Neural cell (in vitro differentiated cells): Measurements from ENCODE around the gene EHBP1. TPM values are rescaled to one million over a fixed set of nuclear protein-coding genes. Genes with fewer than 3 reads are reported as not detected.

Experiments
- H2AFZ ChIP-seq: fragments of 200-600, 300-800 bp; sonication (generic), shearing (Covaris generic); 2 replicates; pipeline ENCODE4 v1.6.0; 2014; ENCODE audit warnings: low read depth, mild to moderate bottlenecking, antibody characterized with exemption, low read length, moderate library complexity
- H3F3A ChIP-seq: fragments of 200-600 bp; shearing (Covaris generic); 2 replicates; pipeline ENCODE4 v1.6.1; 2016; ENCODE audit warnings: mild to moderate bottlenecking, moderate library complexity, mixed read lengths, antibody characterized with exemption, low read length; ENCODE audit not compliant: insufficient read depth, poor library complexity, severe bottlenecking
- H3K27ac ChIP-seq: fragments of 200-600, 300-800 bp; sonication (generic), shearing (Covaris generic); 2 replicates; pipeline ENCODE4 v1.5.1; 2014; ENCODE audit warnings: mild to moderate bottlenecking, low read length, moderate library complexity
- H3K27me3 ChIP-seq: fragments of 300-800, 200-600 bp; sonication (generic), shearing (Covaris generic); 2 replicates; pipeline ENCODE4 v1.6.0; 2014; ENCODE audit warnings: mild to moderate bottlenecking, low read depth, low read length, moderate library complexity; ENCODE audit not compliant: insufficient read depth
- H3K36me3 ChIP-seq: fragments of 300-800, 200-600 bp; sonication (generic), shearing (Covaris generic); 2 replicates; pipeline ENCODE4 v1.5.1; 2014; ENCODE audit warnings: mild to moderate bottlenecking, antibody characterized with exemption, low read length, moderate library complexity; ENCODE audit not compliant: insufficient read depth
- H3K4me2 ChIP-seq: fragments of 300-800, 200-600 bp; sonication (generic), shearing (Covaris generic); 2 replicates; pipeline ENCODE4 v1.6.0; 2014; ENCODE audit warnings: mild to moderate bottlenecking, low read length
- H3K4me3 ChIP-seq: fragments of 300-800, 200-600 bp; sonication (generic), shearing (Covaris generic); 2 replicates; pipeline ENCODE4 v1.5.1; 2014; ENCODE audit warnings: mild to moderate bottlenecking, low read length, moderate library complexity
- H3K79me2 ChIP-seq: fragments of 200-600 bp; shearing (Covaris generic); replicated peaks from 2 replicates; pipeline ENCODE4 v1.6.0; 2014; ENCODE audit warnings: mild to moderate bottlenecking, low read length, moderate library complexity; ENCODE audit not compliant: insufficient read depth
- H3K9ac ChIP-seq: fragments of 300-800, 200-600 bp; sonication (generic), shearing (Covaris generic); 2 replicates; pipeline ENCODE4 v1.6.1; 2016; ENCODE audit warnings: mild to moderate bottlenecking, low read length, mixed read lengths
- H3K9me2 ChIP-seq: fragments of 200-600 bp; shearing (Covaris generic); 2 replicates; pipeline ENCODE4 v1.6.1; 2016; ENCODE audit warnings: mild to moderate bottlenecking, low read length, mixed read lengths; ENCODE audit not compliant: insufficient read depth
- H3K9me3 ChIP-seq: fragments of 200-600, 300-800 bp; sonication (generic), shearing (Covaris generic); 2 replicates; pipeline ENCODE4 v1.6.1; 2016; ENCODE audit warnings: mild to moderate bottlenecking, mixed run types, low read length, moderate library complexity, mixed read lengths
- H4K20me1 ChIP-seq: fragments of 200-600 bp; shearing (Covaris generic); 2 replicates; pipeline ENCODE4 v1.6.1; 2016; ENCODE audit warnings: mild to moderate bottlenecking, mixed run types; ENCODE audit not compliant: insufficient read depth
- CTCF ChIP-seq: fragments of 450-650 bp; IDR thresholded peaks from 2 replicates; pipeline ENCODE4 v1.5.1; 2014; ENCODE audit warnings: antibody characterized with exemption, mild to moderate bottlenecking, moderate library complexity; ENCODE audit not compliant: poor library complexity, severe bottlenecking
- EP300 ChIP-seq: fragments of 450-650 bp; conservative IDR thresholded peaks from 2 replicates; pipeline ENCODE4 v1.6.1; 2014; ENCODE audit warnings: antibody characterized with exemption, mild to moderate bottlenecking, moderate library complexity; ENCODE audit not compliant: poor library complexity, severe bottlenecking
- EZH2 ChIP-seq: fragments of 200-600, 300-800 bp; shearing (Covaris generic), sonication (generic); IDR thresholded peaks from 2 replicates; pipeline ENCODE4 v1.6.1; 2014; ENCODE audit warnings: antibody characterized with exemption, low read length, borderline replicate concordance, mild to moderate bottlenecking; ENCODE audit not compliant: insufficient read depth, poor library complexity, severe bottlenecking
- MXI1 ChIP-seq: fragments of 450-650 bp; conservative IDR thresholded peaks from 2 replicates; pipeline ENCODE4 v1.6.1; 2014; ENCODE audit warnings: antibody characterized with exemption, mild to moderate bottlenecking; ENCODE audit not compliant: poor library complexity, severe bottlenecking
- POLR2AphosphoS5 ChIP-seq: IDR thresholded peaks from 2 replicates; pipeline ENCODE4 v1.6.1; 2012
- RAD21 ChIP-seq: fragments of 450-650 bp; conservative IDR thresholded peaks from 2 replicates; pipeline ENCODE4 v1.6.1; 2014; ENCODE audit warnings: antibody characterized with exemption, mild to moderate bottlenecking, moderate library complexity
- REST ChIP-seq: IDR thresholded peaks from 2 replicates; pipeline ENCODE4 v1.6.1; 2012; ENCODE audit warnings: borderline replicate concordance
- SMC3 ChIP-seq: fragments of 450-650 bp; conservative IDR thresholded peaks from 2 replicates; pipeline ENCODE4 v1.6.1; 2014; ENCODE audit warnings: antibody characterized with exemption, mild to moderate bottlenecking, moderate library complexity; ENCODE audit not compliant: poor library complexity
- TAF1 ChIP-seq: IDR thresholded peaks from 2 replicates; pipeline ENCODE4 v1.6.1; 2012; ENCODE audit warnings: low read depth
- polyA plus RNA-seq: library from polyadenylated mRNA; depleted of rRNA; stranded (reverse); fragments of >200 nt; gene quantifications from 2 replicates; pipeline ENCODE4 v1.2.3, GENCODE V29; 2014

Gene EHBP1
- polyA plus RNA-seq, 1 donor from 2014 or later = 52.6 TPM

- no peaks in the 10 kb centered on the region for H3F3A ChIP-seq
- no peaks in the 10 kb centered on the region for H3K9me2 ChIP-seq
- no peaks in the 10 kb centered on the region for H4K20me1 ChIP-seq
- no peak for TF ChIP-seq CTCF
- no peak for TF ChIP-seq EP300
- no peak for TF ChIP-seq SMC3
- no peak for TF ChIP-seq TAF1
- TF ChIP-seq EZH2 = no peak
- TF ChIP-seq MXI1 = no peak
- TF ChIP-seq POLR2AphosphoS5 = no peak
- TF ChIP-seq REST = no peak
- TF ChIP-seq RAD21 = no peak
- no peak overlapping the region for H3K4me2 ChIP-seq
- H3K27ac ChIP-seq = no peak overlapping the region
- no peak overlapping the region for H2AFZ ChIP-seq
- no peaks in the 10 kb centered on the region for H3K9me3 ChIP-seq
- no peaks in the 10 kb centered on the region for H3K36me3 ChIP-seq
- peaks cover 16% of the 10 kb centered on the region for H3K79me2 ChIP-seq
- H3K9ac ChIP-seq = no peak overlapping the region
- H3K27me3 ChIP-seq = no peaks in the 10 kb centered on the region
- no peak overlapping the region for H3K4me3 ChIP-seq
Observed at GRCh38 chr2:62736899-62737559, 31.5 kb downstream of the EHBP1 start.

DNA sequence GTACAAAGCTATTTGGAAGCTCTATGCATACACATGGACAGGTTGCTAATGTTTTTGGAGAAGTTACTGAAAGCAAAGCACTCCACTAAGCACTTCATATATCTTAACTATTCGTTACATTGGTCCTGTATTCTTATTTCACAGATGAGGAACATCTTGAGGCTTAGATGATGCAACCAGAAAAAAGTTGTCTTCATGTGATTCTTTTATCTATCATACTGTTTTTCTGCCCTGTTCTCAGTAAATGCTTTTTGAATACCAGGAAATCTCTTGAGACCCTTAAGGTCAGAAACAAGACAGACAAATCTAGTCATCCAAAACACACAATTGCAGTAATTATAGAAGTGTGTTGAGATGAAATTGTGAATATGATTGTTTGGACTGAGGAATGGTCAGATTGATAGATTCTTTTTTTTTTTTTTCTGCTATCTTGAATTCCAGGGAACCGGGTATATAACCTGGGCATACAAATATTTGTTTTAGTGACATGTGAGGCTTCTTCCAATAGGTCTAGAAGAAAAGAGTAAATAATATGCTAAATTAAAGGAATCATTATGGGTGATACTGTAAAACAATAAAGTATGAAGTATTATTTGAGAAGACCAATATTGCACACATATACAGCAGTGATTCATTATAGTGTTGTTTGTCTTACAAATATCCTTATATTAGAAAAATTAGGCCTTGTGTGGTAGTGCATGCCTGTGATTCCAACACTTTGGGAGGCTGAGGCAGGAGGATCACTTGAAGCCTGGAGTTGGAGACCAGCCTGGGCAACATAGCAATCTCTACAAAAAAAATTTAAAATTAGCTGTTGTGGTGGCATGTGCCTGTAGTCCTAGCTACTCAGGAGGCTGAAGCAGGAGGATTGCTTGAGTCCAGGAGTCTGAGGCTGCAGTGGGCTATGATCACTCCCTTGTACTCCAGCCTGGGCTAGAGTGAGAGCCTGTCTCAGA lies 33.7 kb downstream of the EHBP1 start:
- Histone ChIP-seq H3K4me2 (no peak overlapping the region), H3F3A (no peaks in the 10 kb centered on the region)

More for the DNA sequence above, 33.7 kb downstream of the EHBP1 start:
- no peaks in the 10 kb centered on the region for H3K9me3 ChIP-seq
- H3K9me2 ChIP-seq = no peaks in the 10 kb centered on the region
- TF ChIP-seq SMC3 (no peak), POLR2AphosphoS5 (no peak), TAF1 (no peak)
- no peak overlapping the region for H3K4me3 ChIP-seq
- no peak overlapping the region for H2AFZ ChIP-seq
- no peak overlapping the region for H3K27ac ChIP-seq
- no peaks in the 10 kb centered on the region for H4K20me1 ChIP-seq
- peaks cover 19% of the 10 kb centered on the region for H3K79me2 ChIP-seq
- H3K9ac ChIP-seq = no peak overlapping the region
- H3K27me3 ChIP-seq = no peaks in the 10 kb centered on the region
- no peaks in the 10 kb centered on the region for H3K36me3 ChIP-seq
